NCI-H1436 treated with DMSO at 0.1 percent for 48 hours (cell line): ENCODE results near the gene SSBP2.

Experiments
- DNase-seq: peaks from one replicate; lab custom pipeline; 2025; lab: John Stamatoyannopoulos, UW

SSBP2 gene

GRCh38 chr5:81590498-81591384 is 160.2 kb downstream of the SSBP2 start:
- DNase-seq, result no peak

- DNase-seq, result peak; percentile 21
Observed at GRCh38 chr5:81579262-81579924, 171.5 kb downstream of the SSBP2 start.

GRCh38 chr5:81577091-81577490 is 173.8 kb downstream of the SSBP2 start:
- no peak for DNase-seq

- DNase-seq, result no peak
Observed at GRCh38 chr5:81575924-81576323, 175.0 kb downstream of the SSBP2 start.

- no peak for DNase-seq
Observed at GRCh38 chr5:81572201-81572600, 178.7 kb downstream of the SSBP2 start.

- DNase-seq, result no peak
Observed at GRCh38 chr5:81558188-81558587, 192.7 kb downstream of the SSBP2 start.

- DNase-seq, result no peak
Observed at GRCh38 chr5:81556809-81557208, 194.1 kb downstream of the SSBP2 start.

GRCh38 chr5:81555865-81556264 is 195.0 kb downstream of the SSBP2 start:
- no peak for DNase-seq

GRCh38 chr5:81554647-81555046 is 196.2 kb downstream of the SSBP2 start:
- DNase-seq, result no peak

GRCh38 chr5:81553567-81554212 is 197.2 kb downstream of the SSBP2 start:
- DNase-seq, result no peak

- DNase-seq, result no peak
Observed at GRCh38 chr5:81552852-81553566, 197.9 kb downstream of the SSBP2 start.

GRCh38 chr5:81549123-81549522 is 201.8 kb downstream of the SSBP2 start:
- no peak for DNase-seq

- no peak for DNase-seq
Observed at GRCh38 chr5:81547001-81547400, 203.9 kb downstream of the SSBP2 start.

GRCh38 chr5:81545911-81546310 is 205.0 kb downstream of the SSBP2 start:
- no peak for DNase-seq

GRCh38 chr5:81544351-81545018 is 206.4 kb downstream of the SSBP2 start:
- DNase-seq, result no peak

- DNase-seq, result no peak
Observed at GRCh38 chr5:81542242-81542641, 208.7 kb downstream of the SSBP2 start.

GRCh38 chr5:81537905-81538547 is 212.9 kb downstream of the SSBP2 start:
- no peak for DNase-seq

GRCh38 chr5:81534441-81534840 is 216.5 kb downstream of the SSBP2 start:
- DNase-seq, result no peak

GRCh38 chr5:81533629-81534405 is 217.1 kb downstream of the SSBP2 start:
- DNase-seq, result no peak

- DNase-seq, result no peak
Observed at GRCh38 chr5:81530919-81531318, 220.0 kb downstream of the SSBP2 start.
